Prostate gland (tissue), 2 donors: ENCODE measurements around the gene HCN1.

ENCODE experiments used
- POLR2A ChIP-seq: fragments of 450-650 bp; IDR thresholded peaks from one replicate; pipeline ENCODE4 v1.6.1; 2016; ENCODE audit warnings: antibody characterized with exemption, mild to moderate bottlenecking
- TF ChIP-seq, protein P1 (sequence below), 4 experiments: fragments of 200-600 bp in 2 of 4; fragments of 450-650 bp in 2 of 4; sonication (generic) in 2 of 4; IDR thresholded peaks; 1 replicate in 3 of 4; 2 replicates in 1 of 4; pipeline ENCODE4 v1.5.1; 2016 to 2019; ENCODE audit warnings: antibody characterized with exemption in 4 of 4, mild to moderate bottlenecking in 2 of 4, moderate library complexity in 2 of 4

DNA sequence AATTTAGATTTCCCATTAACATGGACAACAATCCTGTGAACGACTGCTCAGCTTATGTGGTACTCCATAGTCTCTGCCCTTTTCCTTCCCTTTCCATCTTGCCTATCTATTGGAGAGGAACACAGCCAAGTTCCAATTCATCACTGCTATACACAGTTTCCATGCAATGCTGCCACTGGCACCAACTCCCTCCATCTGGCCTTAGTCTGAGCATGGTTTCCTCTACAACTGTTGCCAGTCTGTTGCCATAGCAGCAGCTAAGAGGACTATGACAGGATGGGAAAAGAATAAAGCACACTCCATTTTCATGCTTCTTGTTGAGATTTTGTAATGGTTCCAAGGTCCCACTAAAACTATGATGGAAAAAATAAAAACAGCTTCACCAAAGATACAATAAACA, 189.0 kb downstream of the HCN1 start:
- TF ChIP-seq, protein P1, sequence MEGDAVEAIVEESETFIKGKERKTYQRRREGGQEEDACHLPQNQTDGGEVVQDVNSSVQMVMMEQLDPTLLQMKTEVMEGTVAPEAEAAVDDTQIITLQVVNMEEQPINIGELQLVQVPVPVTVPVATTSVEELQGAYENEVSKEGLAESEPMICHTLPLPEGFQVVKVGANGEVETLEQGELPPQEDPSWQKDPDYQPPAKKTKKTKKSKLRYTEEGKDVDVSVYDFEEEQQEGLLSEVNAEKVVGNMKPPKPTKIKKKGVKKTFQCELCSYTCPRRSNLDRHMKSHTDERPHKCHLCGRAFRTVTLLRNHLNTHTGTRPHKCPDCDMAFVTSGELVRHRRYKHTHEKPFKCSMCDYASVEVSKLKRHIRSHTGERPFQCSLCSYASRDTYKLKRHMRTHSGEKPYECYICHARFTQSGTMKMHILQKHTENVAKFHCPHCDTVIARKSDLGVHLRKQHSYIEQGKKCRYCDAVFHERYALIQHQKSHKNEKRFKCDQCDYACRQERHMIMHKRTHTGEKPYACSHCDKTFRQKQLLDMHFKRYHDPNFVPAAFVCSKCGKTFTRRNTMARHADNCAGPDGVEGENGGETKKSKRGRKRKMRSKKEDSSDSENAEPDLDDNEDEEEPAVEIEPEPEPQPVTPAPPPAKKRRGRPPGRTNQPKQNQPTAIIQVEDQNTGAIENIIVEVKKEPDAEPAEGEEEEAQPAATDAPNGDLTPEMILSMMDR (IDR thresholded peaks at IDR 0.05) = no peak
- TF ChIP-seq POLR2A = no peak
